ENCODE results near the gene FAM167B. TPM values are rescaled to one million over a fixed set of nuclear protein-coding genes. Genes with fewer than 3 reads are reported as not detected.
"Not testable (repeated sequence)": the region's sequence is repeated elsewhere in the genome, so short reads cannot be mapped to it uniquely, and the experiment has no call there.

Gene FAM167B
- polyA plus RNA-seq, 6 donors from 2014 or later, result 0.42 TPM; not detected in 5

- peak overlapping the region in 2 of 6 donors; percentile 84 to 88 for H3K27ac Mint-ChIP-seq
- H3K36me3 Mint-ChIP-seq, result peaks cover 6 to 18% of the 10 kb centered on the region in 2 donors
- peaks cover 31 to 40% (median 37%) of the 10 kb centered on the region in 3 donors for H3K4me1 Mint-ChIP-seq
- DNase-seq (no peak), ATAC-seq (ENCODE audit: low read depth in 2 of 2) (no peak)
- peak overlapping the region in 1 of 8 donors; percentile 44 for H3K4me3 Mint-ChIP-seq
- no peaks in the 10 kb centered on the region for H3K27me3 Mint-ChIP-seq
- no peaks in the 10 kb centered on the region for H3K9me3 Mint-ChIP-seq
These were observed 28.4 kb downstream of the FAM167B start for GRCh38 chr1:32275424-32275823.

- no peaks in the 10 kb centered on the region for H3K9me3 Mint-ChIP-seq
- peak overlapping the region in 4 of 6 donors; percentile 47 to 88 (median 61) for H3K27ac Mint-ChIP-seq
- H3K4me1 Mint-ChIP-seq, result peaks cover 31 to 40% (median 37%) of the 10 kb centered on the region in 3 donors
- no peak overlapping the region for H3K4me3 Mint-ChIP-seq
- peaks cover 7 to 18% of the 10 kb centered on the region in 2 donors for H3K36me3 Mint-ChIP-seq
- ATAC-seq (ENCODE audit: low read depth in 2 of 2), result no peak
- no peak for DNase-seq
- H3K27me3 Mint-ChIP-seq, result no peaks in the 10 kb centered on the region
These were observed 29.2 kb downstream of the FAM167B start for GRCh38 chr1:32276032-32276782.

- peak overlapping the region in 1 of 6 donors; percentile 24 for H3K27ac Mint-ChIP-seq
- not testable (repeated sequence) for H3K4me1 Mint-ChIP-seq, H3K4me3 Mint-ChIP-seq
These were observed 37.8 kb downstream of the FAM167B start for GRCh38 chr1:32284777-32285176.

GRCh38 chr1:32285658-32286057 is 38.6 kb downstream of the FAM167B start:
- peaks cover 0 to 5% (median 0%) of the 10 kb centered on the region in 3 donors for H3K4me1 Mint-ChIP-seq
- peak overlapping the region in 1 of 6 donors; percentile 37 for H3K27ac Mint-ChIP-seq
- no peak overlapping the region for H3K4me3 Mint-ChIP-seq
- ATAC-seq (ENCODE audit: low read depth in 2 of 2), result no peak
- no peaks in the 10 kb centered on the region for H3K27me3 Mint-ChIP-seq
- no peak for DNase-seq
- no peaks in the 10 kb centered on the region for H3K36me3 Mint-ChIP-seq
- H3K9me3 Mint-ChIP-seq, result no peaks in the 10 kb centered on the region

More at GRCh38 chr1:32284777-32285176, 37.8 kb downstream of the FAM167B start:
- H3K9me3 Mint-ChIP-seq; DNase-seq; H3K27me3 Mint-ChIP-seq; ATAC-seq (ENCODE audit: low read depth in 2 of 2); H3K36me3 Mint-ChIP-seq: not testable (repeated sequence)

GRCh38 chr1:32286763-32287162 is 39.7 kb downstream of the FAM167B start:
- Mint-ChIP-seq H3K27me3 (no peaks in the 10 kb centered on the region), H3K27ac (peak overlapping the region in 1 of 6 donors; percentile 49), H3K4me1 (peaks cover 5 to 15% (median 5%) of the 10 kb centered on the region in 3 donors), H3K36me3 (no peaks in the 10 kb centered on the region), H3K4me3 (no peak overlapping the region), H3K9me3 (no peaks in the 10 kb centered on the region)
- DNase-seq, result no peak
- ATAC-seq (ENCODE audit: low read depth in 2 of 2), result no peak

GRCh38 chr1:32289256-32289655 is 42.2 kb downstream of the FAM167B start:
- Mint-ChIP-seq H3K27ac (peak overlapping the region in 1 of 6 donors; percentile 39), H3K9me3 (no peaks in the 10 kb centered on the region), H3K4me1 (peaks cover 15 to 35% (median 23%) of the 10 kb centered on the region in 3 donors), H3K36me3 (no peaks in the 10 kb centered on the region), H3K4me3 (no peak overlapping the region), H3K27me3 (no peaks in the 10 kb centered on the region)
- DNase-seq (no peak), ATAC-seq (ENCODE audit: low read depth in 2 of 2) (no peak)

- H3K27me3 Mint-ChIP-seq, result no peaks in the 10 kb centered on the region
- ATAC-seq (ENCODE audit: low read depth in 2 of 2), result no peak
- no peaks in the 10 kb centered on the region for H3K36me3 Mint-ChIP-seq
- peak overlapping the region; percentile 95 to 98 (median 97) for H3K27ac Mint-ChIP-seq
- no peaks in the 10 kb centered on the region for H3K9me3 Mint-ChIP-seq
- peaks cover 23 to 55% (median 38%) of the 10 kb centered on the region in 3 donors for H3K4me1 Mint-ChIP-seq
- peak overlapping the region; percentile 91 to 100 (median 99) for H3K4me3 Mint-ChIP-seq
- DNase-seq, result no peak
These were observed 44.2 kb downstream of the FAM167B start for GRCh38 chr1:32291145-32291707.

GRCh38 chr1:32291708-32292538 is 44.9 kb downstream of the FAM167B start, which contains the start of gene HDAC1:
HDAC1 (plus strand) TSS chr1:32292083; CDS start chr1:32292170, 87 bp downstream.
- peaks cover 0 to 4% of the 10 kb centered on the region in 2 donors for H3K36me3 Mint-ChIP-seq
- peaks cover 29 to 62% (median 45%) of the 10 kb centered on the region in 3 donors for H3K4me1 Mint-ChIP-seq
- H3K4me3 Mint-ChIP-seq, result peak within 1 kb of the TSS; percentile 91 to 100 (median 99)
- H3K9me3 Mint-ChIP-seq, result no peaks in the 10 kb centered on the region
- DNase-seq (peak; percentile 96), ATAC-seq (ENCODE audit: low read depth in 2 of 2) (peak; percentile 95 to 97)
- H3K27me3 Mint-ChIP-seq, result no peaks in the 10 kb centered on the region
- H3K27ac Mint-ChIP-seq, result peak within 1 kb of the TSS; percentile 95 to 98 (median 98)

- H3K36me3 Mint-ChIP-seq, result peaks cover 14 to 23% of the 10 kb centered on the region in 2 donors
- DNase-seq; H3K27me3 Mint-ChIP-seq; ATAC-seq (ENCODE audit: low read depth in 2 of 2); H3K9me3 Mint-ChIP-seq: not testable (repeated sequence)
- peak overlapping the region in 1 of 6 donors; percentile 36 for H3K27ac Mint-ChIP-seq
- H3K4me1 Mint-ChIP-seq, result peaks cover 32 to 85% (median 71%) of the 10 kb centered on the region in 3 donors
- H3K4me3 Mint-ChIP-seq, result peak overlapping the region in 1 of 8 donors; percentile 40
These were observed 51.2 kb downstream of the FAM167B start for GRCh38 chr1:32298211-32298610.

Other genes with a start within 250 kb of the FAM167B start
- gene KHDRBS1, start 233.4 kb upstream of the FAM167B start, polyA plus RNA-seq (ENCODE audit: low read depth in 6 of 6), result 100 to 1,000 TPM in 5 of 6 donors, 10 to 100 TPM in 1; 96.3 to 134 (median 115) TPM
- gene TMEM39B, start 174.3 kb upstream of the FAM167B start, polyA plus RNA-seq (ENCODE audit: low read depth in 6 of 6), result 1 to 10 TPM; 2.1 to 6.6 (median 4.1) TPM
- 10 to 100 TPM; 10.3 to 35.2 (median 25.8) TPM for gene KPNA6, start 139.2 kb upstream of the FAM167B start, polyA plus RNA-seq (ENCODE audit: low read depth in 6 of 6)
- gene TXLNA, start 67.5 kb upstream of the FAM167B start, polyA plus RNA-seq (ENCODE audit: low read depth in 6 of 6), result 10 to 100 TPM; 12.0 to 29.8 (median 20.6) TPM
- gene CCDC28B, start 46.6 kb upstream of the FAM167B start, polyA plus RNA-seq (ENCODE audit: low read depth in 6 of 6), result 10 to 100 TPM in 5 of 6 donors, 1 to 10 TPM in 1; 9.1 to 14.5 (median 12.3) TPM
- 1 to 10 TPM in 3 of 6 donors, under 1 TPM in 2, not detected in 1; 0.75 to 2.3 (median 1.4) TPM for gene IQCC, start 41.6 kb upstream of the FAM167B start, polyA plus RNA-seq (ENCODE audit: low read depth in 6 of 6)
- under 1 TPM in 2 of 6 donors, not detected in 4; 0.13 to 0.36 TPM for gene DCDC2B, start 38.1 kb upstream of the FAM167B start, polyA plus RNA-seq (ENCODE audit: low read depth in 6 of 6)
- gene TMEM234, start 24.9 kb upstream of the FAM167B start, polyA plus RNA-seq (ENCODE audit: low read depth in 6 of 6), result 10 to 100 TPM in 4 of 6 donors, 1 to 10 TPM in 1, not detected in 1; 6.8 to 12.0 (median 10.9) TPM
- gene EIF3I, start 24.8 kb upstream of the FAM167B start, polyA plus RNA-seq (ENCODE audit: low read depth in 6 of 6), result 100 to 1,000 TPM; 152 to 251 (median 180) TPM
- 100 to 1,000 TPM in 1 of 6 donors, 10 to 100 TPM in 5; 57.7 to 124 (median 61.1) TPM for gene LCK, start 4.0 kb downstream of the FAM167B start, polyA plus RNA-seq (ENCODE audit: low read depth in 6 of 6)
- gene HDAC1, start 44.9 kb downstream of the FAM167B start, polyA plus RNA-seq (ENCODE audit: low read depth in 6 of 6), result 100 to 1,000 TPM; 179 to 253 (median 204) TPM
- 100 to 1,000 TPM; 171 to 297 (median 207) TPM for gene MARCKSL1, start 89.0 kb downstream of the FAM167B start, polyA plus RNA-seq (ENCODE audit: low read depth in 6 of 6)
- 1 to 10 TPM in 1 of 6 donors, under 1 TPM in 4, not detected in 1; 0.24 to 1.2 (median 0.53) TPM for gene FAM229A, start 115.3 kb downstream of the FAM167B start, polyA plus RNA-seq (ENCODE audit: low read depth in 6 of 6)
- 1 to 10 TPM in 3 of 6 donors, under 1 TPM in 3; 0.30 to 4.8 (median 0.94) TPM for gene TSSK3, start 115.3 kb downstream of the FAM167B start, polyA plus RNA-seq (ENCODE audit: low read depth in 6 of 6)
- gene BSDC1, start 147.2 kb downstream of the FAM167B start, polyA plus RNA-seq (ENCODE audit: low read depth in 6 of 6), result 10 to 100 TPM; 22.8 to 66.7 (median 44.0) TPM
- not detected for gene ZBTB8B, start 217.8 kb downstream of the FAM167B start, polyA plus RNA-seq (ENCODE audit: low read depth in 6 of 6)

Measured in naive B cell (primary cell).